K562 treated with DMSO at 1 percent for 24 hours (cell line): ENCODE measurements around the gene KCNK2. TPM values are rescaled to one million over a fixed set of nuclear protein-coding genes. Genes with fewer than 3 reads are reported as not detected.

Experiments
- total RNA-seq: library from RNA; unstranded; fragments of 300-600 nt; gene quantifications from 2 replicates; pipeline ENCODE4 v1.2.3, GENCODE V29; 2022; ENCODE audit warnings: low read depth; ENCODE audit not compliant: insufficient read depth

Gene KCNK2, protein sequence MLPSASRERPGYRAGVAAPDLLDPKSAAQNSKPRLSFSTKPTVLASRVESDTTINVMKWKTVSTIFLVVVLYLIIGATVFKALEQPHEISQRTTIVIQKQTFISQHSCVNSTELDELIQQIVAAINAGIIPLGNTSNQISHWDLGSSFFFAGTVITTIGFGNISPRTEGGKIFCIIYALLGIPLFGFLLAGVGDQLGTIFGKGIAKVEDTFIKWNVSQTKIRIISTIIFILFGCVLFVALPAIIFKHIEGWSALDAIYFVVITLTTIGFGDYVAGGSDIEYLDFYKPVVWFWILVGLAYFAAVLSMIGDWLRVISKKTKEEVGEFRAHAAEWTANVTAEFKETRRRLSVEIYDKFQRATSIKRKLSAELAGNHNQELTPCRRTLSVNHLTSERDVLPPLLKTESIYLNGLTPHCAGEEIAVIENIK
- total RNA-seq = not detected in 2 replicates

DNA sequence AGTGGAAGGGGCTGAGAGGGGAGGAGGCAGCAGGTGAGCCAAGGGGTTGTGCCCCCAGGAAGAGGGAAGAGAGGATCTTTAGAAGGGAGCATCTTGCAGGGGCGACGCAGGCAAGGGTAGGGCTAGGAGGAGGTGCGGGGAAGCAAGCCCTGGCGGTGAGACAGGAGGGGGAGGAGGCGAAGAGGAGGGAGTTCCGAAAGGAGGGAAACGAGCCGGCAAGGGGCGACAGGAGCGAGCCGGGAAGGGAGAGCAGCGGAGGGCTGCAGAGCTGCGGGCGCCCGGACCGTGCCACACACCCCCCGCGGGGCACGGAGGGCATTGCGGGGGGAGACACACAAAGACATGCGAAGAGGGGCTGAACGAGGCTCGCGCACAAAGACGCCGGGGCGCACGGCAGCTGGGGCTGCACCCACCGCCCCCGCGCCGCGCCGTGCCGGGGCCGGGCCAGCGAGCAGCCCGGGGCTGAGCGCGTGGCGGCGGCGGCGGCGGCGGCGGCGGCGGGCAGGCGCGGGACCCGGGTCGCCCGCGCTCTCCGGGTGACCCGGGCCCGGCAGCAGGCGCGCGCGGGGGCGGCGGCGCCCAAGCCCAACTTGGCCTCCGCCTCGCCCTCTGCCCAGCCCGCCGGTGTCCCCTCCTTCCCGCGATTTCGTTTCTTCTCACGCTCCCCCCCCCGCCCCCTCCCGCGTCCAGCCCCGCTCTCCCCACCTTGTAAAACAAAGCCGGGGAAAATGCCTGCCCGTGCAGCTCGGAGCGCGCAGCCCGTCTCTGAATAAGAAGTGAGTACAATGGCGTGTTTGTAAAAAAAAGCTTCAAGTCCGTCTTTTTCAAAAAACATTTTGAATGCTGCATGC lies at the start of gene KCNK2:
TSS of gene KCNK2 (plus strand) at position 206 of the 851 bp plus-strand sequence. CDS start 649 bp downstream, outside the sequence.

